Endodermal cell (in vitro differentiated cells): ENCODE results near the gene STAT3. TPM values are rescaled to one million over a fixed set of nuclear protein-coding genes. Genes with fewer than 3 reads are reported as not detected.

Experiments used
- DNase-seq: peaks from one replicate; pipeline ENCODE4 v3.0.0-alpha.2; 2017
- H3K27ac ChIP-seq: 2 replicates; pipeline ENCODE4 v1.5.1; 2013; ENCODE audit warnings: mild to moderate bottlenecking, low read depth, low read length, moderate library complexity
- H3K27me3 ChIP-seq: 2 replicates; pipeline ENCODE4 v1.6.1; 2013; ENCODE audit warnings: mild to moderate bottlenecking, low read length, moderate library complexity; ENCODE audit not compliant: insufficient read depth, control insufficient read depth, poor library complexity, severe bottlenecking
- H3K36me3 ChIP-seq: 2 replicates; pipeline ENCODE4 v1.7.0; 2013; ENCODE audit warnings: mild to moderate bottlenecking, low read length, moderate library complexity; ENCODE audit not compliant: control insufficient read depth, insufficient read depth
- H3K4me1 ChIP-seq: one replicate; pipeline ENCODE4 v1.7.0; 2013; ENCODE audit warnings: low read length; ENCODE audit not compliant: control insufficient read depth, insufficient read depth
- H3K4me3 ChIP-seq: 2 replicates; pipeline ENCODE4 v1.5.1; 2013; ENCODE audit warnings: mild to moderate bottlenecking, low read length, moderate library complexity
- H3K9ac ChIP-seq: 2 replicates; pipeline ENCODE4 v1.6.1; 2013; ENCODE audit warnings: mild to moderate bottlenecking, low read length, moderate library complexity; ENCODE audit not compliant: poor library complexity, severe bottlenecking; ENCODE audit errors: extremely low read depth
- H3K9me3 ChIP-seq: 2 replicates; pipeline ENCODE4 v1.6.1; 2013; ENCODE audit warnings: mild to moderate bottlenecking, low read length, moderate library complexity; ENCODE audit not compliant: control insufficient read depth
- H3K27ac Mint-ChIP-seq: 2 replicates; pipeline ENCODE4 v1.8.0; 2020; ENCODE audit warnings: mixed read lengths
- H3K27me3 Mint-ChIP-seq: 2 replicates; pipeline ENCODE4 v1.8.0; 2021; ENCODE audit warnings: mild to moderate bottlenecking, mixed read lengths; ENCODE audit not compliant: insufficient read depth
- H3K36me3 Mint-ChIP-seq: 2 replicates; pipeline ENCODE4 v1.8.0; 2020; ENCODE audit warnings: low read depth, mixed read lengths
- H3K4me1 Mint-ChIP-seq: 2 replicates; pipeline ENCODE4 v1.8.0; 2020; ENCODE audit warnings: mixed read lengths
- H3K4me3 Mint-ChIP-seq: 2 replicates; pipeline ENCODE4 v1.8.0; 2020; ENCODE audit warnings: mild to moderate bottlenecking, moderate library complexity, mixed read lengths
- H3K9me3 Mint-ChIP-seq: 2 replicates; pipeline ENCODE4 v1.8.0; 2020; ENCODE audit warnings: mild to moderate bottlenecking, mixed read lengths
- WGBS, 2 experiments: methylation state at CpG; one replicate each; pipeline versions ENCODE4 v1.1.5 to v1.1.7; 2013; ENCODE audit warnings: missing lambda C conversion rate in 2 of 2, mixed read lengths in 1 of 2; ENCODE audit not compliant: insufficient coverage in 1 of 2, insufficient read length in 1 of 2; 5-methylcytosine and 5-hydroxymethylcytosine counted together
- total RNA-seq, 2 donors: library from RNA; stranded (reverse); fragmentation: NEBNext Ultra II Directional in 1 of 2; extraction: Animal tissue kit (Norgen Biotek cat#: 25700) in 1 of 2; gene quantifications; 2 replicates in 1 of 2; 3 replicates in 1 of 2; pipeline ENCODE4 v1.2.1, GENCODE V29; 2021
- TF ChIP-seq, protein P1 (sequence below): fragments of 200-600 bp; sonication (generic); conservative IDR thresholded peaks from 2 replicates; pipeline ENCODE4 v1.5.0; 2021; ENCODE audit warnings: antibody characterized with exemption, mild to moderate bottlenecking

The STAT3 gene
- total RNA-seq, 2 donors from 2014 or later, result 27.5 to 32.4 TPM

DNA sequence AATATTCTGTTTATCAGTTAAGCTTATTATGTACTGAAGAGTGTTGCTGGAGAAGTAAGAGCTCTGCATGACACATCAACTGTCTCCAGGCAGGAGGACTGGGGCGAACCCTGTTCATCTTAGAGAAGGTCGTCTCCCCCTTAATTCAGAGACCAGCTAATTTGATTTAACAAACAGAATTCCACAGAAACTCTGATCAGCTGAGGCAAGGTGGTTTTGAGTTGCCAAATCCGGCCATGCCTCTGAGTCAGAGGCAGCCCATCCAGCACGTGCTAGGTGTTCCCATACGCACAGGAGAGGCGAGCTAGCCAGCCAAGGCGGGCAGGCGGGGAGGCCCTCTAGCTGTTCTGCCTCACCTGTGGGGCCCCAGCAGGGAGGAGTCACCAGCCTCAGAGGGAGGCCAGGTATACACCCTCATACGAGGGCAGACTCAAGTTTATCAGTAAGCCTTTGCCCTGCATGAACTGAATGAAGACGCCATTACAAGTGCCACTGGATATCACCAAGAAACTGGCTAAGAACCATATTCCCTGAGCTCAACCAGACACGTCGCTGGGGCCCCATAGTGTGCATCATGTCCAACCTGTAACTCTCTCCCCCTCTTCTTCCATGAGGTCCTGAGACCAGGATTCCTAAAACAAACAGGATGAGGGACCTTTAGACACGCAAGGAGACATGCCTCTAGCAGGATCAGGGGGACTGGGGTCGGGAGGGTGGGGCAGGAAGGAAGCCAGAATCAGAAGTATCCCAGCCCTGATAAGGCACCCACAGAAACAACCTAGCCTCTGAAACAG lies 74.3 kb downstream of the STAT3 start:
- WGBS, 2 experiments, result 86 to 99% methylated on average over 8 to 14 of the region's 14 CpGs
- H3K9me3 ChIP-seq, result no peaks in the 10 kb centered on the region
- H3K9me3 Mint-ChIP-seq, result no peaks in the 10 kb centered on the region
- no peaks in the 10 kb centered on the region for H3K27me3 Mint-ChIP-seq
- H3K36me3 ChIP-seq, result peaks cover 5% of the 10 kb centered on the region
- TF ChIP-seq, protein P1, sequence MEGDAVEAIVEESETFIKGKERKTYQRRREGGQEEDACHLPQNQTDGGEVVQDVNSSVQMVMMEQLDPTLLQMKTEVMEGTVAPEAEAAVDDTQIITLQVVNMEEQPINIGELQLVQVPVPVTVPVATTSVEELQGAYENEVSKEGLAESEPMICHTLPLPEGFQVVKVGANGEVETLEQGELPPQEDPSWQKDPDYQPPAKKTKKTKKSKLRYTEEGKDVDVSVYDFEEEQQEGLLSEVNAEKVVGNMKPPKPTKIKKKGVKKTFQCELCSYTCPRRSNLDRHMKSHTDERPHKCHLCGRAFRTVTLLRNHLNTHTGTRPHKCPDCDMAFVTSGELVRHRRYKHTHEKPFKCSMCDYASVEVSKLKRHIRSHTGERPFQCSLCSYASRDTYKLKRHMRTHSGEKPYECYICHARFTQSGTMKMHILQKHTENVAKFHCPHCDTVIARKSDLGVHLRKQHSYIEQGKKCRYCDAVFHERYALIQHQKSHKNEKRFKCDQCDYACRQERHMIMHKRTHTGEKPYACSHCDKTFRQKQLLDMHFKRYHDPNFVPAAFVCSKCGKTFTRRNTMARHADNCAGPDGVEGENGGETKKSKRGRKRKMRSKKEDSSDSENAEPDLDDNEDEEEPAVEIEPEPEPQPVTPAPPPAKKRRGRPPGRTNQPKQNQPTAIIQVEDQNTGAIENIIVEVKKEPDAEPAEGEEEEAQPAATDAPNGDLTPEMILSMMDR, result no peak
- H3K27ac ChIP-seq, result no peak overlapping the region
- no peaks in the 10 kb centered on the region for H3K4me1 ChIP-seq
- H3K4me1 Mint-ChIP-seq, result peaks cover 30% of the 10 kb centered on the region
- H3K4me3 Mint-ChIP-seq, result no peak overlapping the region
- no peak overlapping the region for H3K9ac ChIP-seq
- H3K36me3 Mint-ChIP-seq, result peaks cover 12% of the 10 kb centered on the region
- no peak for DNase-seq
- H3K4me3 ChIP-seq, result no peak overlapping the region
- peak overlapping the region; percentile 11 for H3K27ac Mint-ChIP-seq
- no peaks in the 10 kb centered on the region for H3K27me3 ChIP-seq

DNA sequence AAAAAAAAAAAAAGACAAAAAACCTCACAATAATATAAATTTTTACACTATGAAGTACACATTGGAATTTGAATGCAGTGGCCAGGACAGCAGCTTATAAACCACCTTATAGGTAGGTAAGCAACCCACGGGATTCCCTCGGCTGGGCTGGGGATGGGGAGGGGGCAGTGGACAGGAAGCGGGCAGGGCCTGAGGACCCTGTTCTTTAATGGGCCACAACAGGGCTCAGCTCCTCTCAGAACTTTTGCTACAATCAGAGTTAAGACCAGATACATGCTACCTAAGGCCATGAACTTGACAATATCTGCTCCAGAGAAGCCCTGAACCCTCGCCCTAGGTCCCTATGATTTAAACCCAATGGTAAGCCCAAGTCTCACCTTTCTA lies 74.9 kb downstream of the STAT3 start:
- Histone ChIP-seq H3K4me1 (no peaks in the 10 kb centered on the region), H3K9me3 (no peaks in the 10 kb centered on the region), H3K27ac (no peak overlapping the region), H3K27me3 (no peaks in the 10 kb centered on the region), H3K9ac (no peak overlapping the region), H3K36me3 (peaks cover 5% of the 10 kb centered on the region), H3K4me3 (no peak overlapping the region)
- no peaks in the 10 kb centered on the region for H3K9me3 Mint-ChIP-seq
- peak overlapping the region; percentile 11 for H3K27ac Mint-ChIP-seq
- peaks cover 1% of the 10 kb centered on the region for H3K27me3 Mint-ChIP-seq
- DNase-seq, result no peak
- TF ChIP-seq, protein P1, result no peak
- WGBS, 2 experiments, result 90 to 100% methylated on average over 2 to 4 of the region's 4 CpGs
- no peak overlapping the region for H3K4me3 Mint-ChIP-seq
- peaks cover 30% of the 10 kb centered on the region for H3K4me1 Mint-ChIP-seq
- H3K36me3 Mint-ChIP-seq, result peaks cover 10% of the 10 kb centered on the region

DNA sequence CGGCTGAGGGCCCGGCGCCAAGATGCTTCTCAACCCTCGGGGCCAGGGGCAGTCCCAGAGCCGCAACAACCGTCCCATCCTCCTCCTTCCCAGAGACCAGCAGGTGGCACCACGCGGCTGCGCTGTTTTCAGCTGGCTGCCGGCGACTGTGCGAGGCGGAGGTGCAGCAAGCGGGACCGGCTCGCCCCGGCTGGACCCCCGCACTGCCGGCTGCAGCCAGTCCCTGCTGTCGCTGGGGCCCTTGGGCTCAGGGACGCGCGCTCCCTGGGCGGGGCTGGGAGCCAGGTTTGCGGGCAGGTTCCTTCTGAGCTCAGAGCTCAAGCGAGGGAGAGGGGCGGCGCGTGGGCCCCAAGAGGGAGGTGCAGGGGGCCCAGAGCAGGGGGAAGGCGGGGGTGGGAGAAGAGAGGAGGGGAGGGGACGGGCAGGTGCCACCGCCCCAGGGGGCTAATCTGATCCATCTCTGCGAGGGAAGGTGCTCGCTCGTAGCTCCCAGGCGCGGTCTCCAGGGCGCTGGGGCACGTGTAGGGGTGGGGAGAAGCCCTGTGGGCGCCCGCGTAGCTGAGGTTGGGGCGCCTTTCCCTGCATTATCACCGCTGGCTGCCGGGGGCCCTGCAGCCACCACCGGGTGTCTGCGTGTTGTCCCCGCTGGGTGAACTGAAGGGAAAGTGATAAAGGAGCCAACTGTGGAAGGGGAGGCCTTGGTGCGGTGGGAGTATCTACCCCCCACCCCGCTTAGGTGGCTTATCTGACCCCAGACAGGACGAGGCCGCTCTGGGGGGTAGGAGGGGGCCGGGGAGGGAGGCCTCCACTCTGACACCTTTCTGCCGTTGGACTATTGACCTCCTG lies 75.7 kb downstream of the STAT3 start:
- H3K36me3 Mint-ChIP-seq, result peaks cover 10% of the 10 kb centered on the region
- no peaks in the 10 kb centered on the region for H3K27me3 ChIP-seq
- H3K4me1 ChIP-seq, result no peaks in the 10 kb centered on the region
- peak overlapping the region; percentile 34 for H3K4me3 Mint-ChIP-seq
- H3K9me3 ChIP-seq, result no peaks in the 10 kb centered on the region
- no peak overlapping the region for H3K4me3 ChIP-seq
- H3K9me3 Mint-ChIP-seq, result no peaks in the 10 kb centered on the region
- TF ChIP-seq, protein P1, result peak; percentile 82
- H3K4me1 Mint-ChIP-seq, result peaks cover 29% of the 10 kb centered on the region
- H3K27me3 Mint-ChIP-seq, result peaks cover 1% of the 10 kb centered on the region
- WGBS, 2 experiments, result 36 to 86% methylated on average over 13 to 51 of the region's 54 CpGs
- H3K27ac ChIP-seq, result no peak overlapping the region
- peak; percentile 98 for DNase-seq
- H3K36me3 ChIP-seq, result peaks cover 5% of the 10 kb centered on the region
- no peak overlapping the region for H3K9ac ChIP-seq
- H3K27ac Mint-ChIP-seq, result no peak overlapping the region
